ENCODE data around the gene R3HDM2.

GRCh38 chr12:57230381-57231155 lies 200.3 kb downstream of the R3HDM2 start:
- TF ChIP-seq, protein P1, sequence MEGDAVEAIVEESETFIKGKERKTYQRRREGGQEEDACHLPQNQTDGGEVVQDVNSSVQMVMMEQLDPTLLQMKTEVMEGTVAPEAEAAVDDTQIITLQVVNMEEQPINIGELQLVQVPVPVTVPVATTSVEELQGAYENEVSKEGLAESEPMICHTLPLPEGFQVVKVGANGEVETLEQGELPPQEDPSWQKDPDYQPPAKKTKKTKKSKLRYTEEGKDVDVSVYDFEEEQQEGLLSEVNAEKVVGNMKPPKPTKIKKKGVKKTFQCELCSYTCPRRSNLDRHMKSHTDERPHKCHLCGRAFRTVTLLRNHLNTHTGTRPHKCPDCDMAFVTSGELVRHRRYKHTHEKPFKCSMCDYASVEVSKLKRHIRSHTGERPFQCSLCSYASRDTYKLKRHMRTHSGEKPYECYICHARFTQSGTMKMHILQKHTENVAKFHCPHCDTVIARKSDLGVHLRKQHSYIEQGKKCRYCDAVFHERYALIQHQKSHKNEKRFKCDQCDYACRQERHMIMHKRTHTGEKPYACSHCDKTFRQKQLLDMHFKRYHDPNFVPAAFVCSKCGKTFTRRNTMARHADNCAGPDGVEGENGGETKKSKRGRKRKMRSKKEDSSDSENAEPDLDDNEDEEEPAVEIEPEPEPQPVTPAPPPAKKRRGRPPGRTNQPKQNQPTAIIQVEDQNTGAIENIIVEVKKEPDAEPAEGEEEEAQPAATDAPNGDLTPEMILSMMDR (IDR thresholded peaks at IDR 0.05) = no peak
- TF ChIP-seq EZH2 (IDR thresholded peaks at IDR 0.05; ENCODE audit: borderline replicate concordance, insufficient read depth, low read depth, low read length, poor library complexity, severe bottlenecking) = no peak

All from B cell (primary cell).